ENCODE results near the gene CCDC92B. TPM values are rescaled to one million over a fixed set of nuclear protein-coding genes. Genes with fewer than 3 reads are reported as not detected.

The CCDC92B gene
- total and polyA plus RNA-seq, 2 of the 13 experiments (the other 11 are each of a cell fraction or from before 2014, with no cell fraction given): not detected

- no peak for TF ChIP-seq POGK (CRISPR knock-in tag; conservative IDR thresholded peaks at IDR 0.05)
- TF ChIP-seq MXD3 (CRISPR knock-in tag; IDR thresholded peaks at IDR 0.05): no peak
- no peak for TF ChIP-seq ZNF768 (CRISPR knock-in tag; IDR thresholded peaks at IDR 0.05)
- no peak for TF ChIP-seq BRCA1 (CRISPR knock-in tag; IDR thresholded peaks at IDR 0.05)
- no peak for TF ChIP-seq ZNF740 (CRISPR knock-in tag; IDR thresholded peaks at IDR 0.05)
- no peak for TF ChIP-seq MXD1 (CRISPR knock-in tag; IDR thresholded peaks at IDR 0.05)
Measured at GRCh38 chr17:2719861-2720260, 29.6 kb downstream of the CCDC92B start (continued).

- no peak for FAIRE-seq
- POLR2A ChIA-PET: no interaction called here
- no TSS peak for BruUV-seq (replicated peaks)
- TF ChIP-seq ZFP1 (CRISPR knock-in tag; IDR thresholded peaks at IDR 0.05) (no peak), DNMT1 (CRISPR knock-in tag; IDR thresholded peaks at IDR 0.05) (no peak), HES4 (CRISPR knock-in tag; IDR thresholded peaks at IDR 0.05; ENCODE audit: borderline replicate concordance) (no peak), RARA (CRISPR knock-in tag; IDR thresholded peaks at IDR 0.05) (peak; percentile 20; the same call in 1 of the 2 replicates), ZBTB26 (CRISPR knock-in tag; IDR thresholded peaks at IDR 0.05; ENCODE audit: borderline replicate concordance) (no peak), FOSL2 (CRISPR knock-in tag; IDR thresholded peaks at IDR 0.05) (peak; percentile 86), HNRNPL (IDR thresholded peaks at IDR 0.05; ENCODE audit: low read depth, low read length) (no peak), KDM3A (CRISPR knock-in tag; IDR thresholded peaks at IDR 0.05; ENCODE audit: low read depth) (no peak), KDM2A (CRISPR knock-in tag; IDR thresholded peaks at IDR 0.05; ENCODE audit: borderline replicate concordance, low read depth) (no peak), IRF9 (CRISPR knock-in tag; IDR thresholded peaks at IDR 0.05; ENCODE audit: borderline replicate concordance) (no peak), ZNF580 (CRISPR knock-in tag; IDR thresholded peaks at IDR 0.05; ENCODE audit: borderline replicate concordance, low read depth) (no peak), ZBTB3 (CRISPR knock-in tag; IDR thresholded peaks at IDR 0.05; ENCODE audit: borderline replicate concordance, low read depth) (no peak)
Measured at GRCh38 chr17:2718150-2718938, 31.1 kb downstream of the CCDC92B start.

More at GRCh38 chr17:2718150-2718938, 31.1 kb downstream of the CCDC92B start:
- intact Hi-C loops (cut with micrococcal nuclease; ENCODE audit: unreplicated experiment) (no loop called here), in situ Hi-C loops (cut with HindIII; ENCODE audit: extremely low pct_ligation_motif_present, low pct_unique_long_range_greater_than_20kb) (no loop called here)
- no peak overlapping the region for H3K9ac ChIP-seq (ENCODE audit: insufficient read depth, low read depth, low read length)
- no peak overlapping the region for H3K4me3 ChIP-seq (replicated peaks in 1 of 3; ENCODE audit: insufficient read depth in 1 of 3, low read depth in 2 of 3, low read length in 3 of 3)
- no peaks in the 10 kb centered on the region for H3K79me2 ChIP-seq (ENCODE audit: insufficient read depth, low read length)
- DNase-seq (ENCODE audit: low spot score): peak; percentile 50
- H4K20me1 ChIP-seq (ENCODE audit: insufficient read depth, low read length): no peaks in the 10 kb centered on the region
- ATAC-seq: peak; percentile 34
- no peaks in the 10 kb centered on the region for H3K36me3 ChIP-seq (replicated peaks in 1 of 2; ENCODE audit: control insufficient read depth in 1 of 2, insufficient read depth in 2 of 2, low read length in 2 of 2)
- no peaks in the 10 kb centered on the region for H3K9me3 ChIP-seq (ENCODE audit: low read length)
- 34% methylated on average over 13 of the region's 13 CpGs for WGBS (ENCODE audit: low lambda C conversion rate)
- no peak overlapping the region for H2AFZ ChIP-seq (ENCODE audit: low read length)
- H3K27me3 ChIP-seq (ENCODE audit: control insufficient read depth in 1 of 2, insufficient read depth in 2 of 2, low read length in 2 of 2): peaks cover 7 to 10% of the 10 kb centered on the region in 2 experiments; a peak in 3 of 5 replicates
- peaks cover 20% of the 10 kb centered on the region for H3K4me1 ChIP-seq (ENCODE audit: insufficient read depth, low read length)
- CTCF ChIA-PET (ENCODE audit: low intra/inter-chr PET ratio, low total read pairs): no interaction called here
- no peak overlapping the region for H3K4me2 ChIP-seq (ENCODE audit: low read depth, low read length)
- no peak overlapping the region for H3K27ac ChIP-seq (ENCODE audit: extremely low read length, insufficient read depth, low read length)
